ENCODE measurements around the gene TARS3.

DNA sequence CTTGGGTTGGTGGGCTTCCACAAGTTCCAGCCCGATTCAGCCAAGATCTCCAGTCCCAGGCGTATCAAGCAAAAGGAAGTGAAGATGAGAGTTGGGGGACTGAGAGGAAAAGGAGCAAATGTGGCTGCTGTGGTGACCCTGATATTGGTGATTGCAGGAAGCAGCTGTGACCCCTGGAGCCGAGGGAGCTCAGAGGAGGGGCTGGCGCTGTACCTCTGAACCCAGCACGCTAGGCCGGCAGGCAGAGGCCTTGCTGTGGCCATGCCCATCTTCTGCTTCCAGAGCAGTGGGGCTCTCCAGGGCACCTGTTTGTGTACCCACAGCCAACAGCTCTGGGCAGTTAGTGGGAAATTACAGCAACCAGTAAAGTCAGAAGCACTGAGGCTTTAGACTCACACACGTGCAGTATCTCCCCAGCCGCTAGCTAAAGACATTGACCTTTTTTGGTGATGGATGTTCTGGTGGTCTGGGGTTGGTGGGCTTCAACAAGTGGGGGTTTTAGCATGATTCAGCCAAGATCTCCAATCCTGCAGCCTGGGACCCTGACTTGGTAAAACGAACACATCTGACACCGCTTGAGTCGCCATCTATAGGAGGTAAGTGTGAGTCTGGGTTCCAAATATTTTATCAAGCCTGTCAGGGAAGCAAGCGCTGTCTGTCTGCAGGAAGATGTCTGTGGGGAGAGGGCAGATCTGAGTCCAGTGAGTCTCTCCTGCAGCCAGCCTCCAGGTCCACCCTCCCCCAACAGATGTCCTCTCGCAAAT, 105.2 kb downstream of the TARS3 start:
- TF ChIP-seq, protein P1, sequence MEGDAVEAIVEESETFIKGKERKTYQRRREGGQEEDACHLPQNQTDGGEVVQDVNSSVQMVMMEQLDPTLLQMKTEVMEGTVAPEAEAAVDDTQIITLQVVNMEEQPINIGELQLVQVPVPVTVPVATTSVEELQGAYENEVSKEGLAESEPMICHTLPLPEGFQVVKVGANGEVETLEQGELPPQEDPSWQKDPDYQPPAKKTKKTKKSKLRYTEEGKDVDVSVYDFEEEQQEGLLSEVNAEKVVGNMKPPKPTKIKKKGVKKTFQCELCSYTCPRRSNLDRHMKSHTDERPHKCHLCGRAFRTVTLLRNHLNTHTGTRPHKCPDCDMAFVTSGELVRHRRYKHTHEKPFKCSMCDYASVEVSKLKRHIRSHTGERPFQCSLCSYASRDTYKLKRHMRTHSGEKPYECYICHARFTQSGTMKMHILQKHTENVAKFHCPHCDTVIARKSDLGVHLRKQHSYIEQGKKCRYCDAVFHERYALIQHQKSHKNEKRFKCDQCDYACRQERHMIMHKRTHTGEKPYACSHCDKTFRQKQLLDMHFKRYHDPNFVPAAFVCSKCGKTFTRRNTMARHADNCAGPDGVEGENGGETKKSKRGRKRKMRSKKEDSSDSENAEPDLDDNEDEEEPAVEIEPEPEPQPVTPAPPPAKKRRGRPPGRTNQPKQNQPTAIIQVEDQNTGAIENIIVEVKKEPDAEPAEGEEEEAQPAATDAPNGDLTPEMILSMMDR (IDR thresholded peaks at IDR 0.05), result no peak
- TF ChIP-seq POLR2AphosphoS5 (IDR thresholded peaks at IDR 0.05), result no peak
